SK-N-SH (cell line): ENCODE measurements around the gene SINHCAF.

ENCODE experiments used
- CHD2 ChIP-seq: fragments of 150-350 bp; IDR thresholded peaks from 2 replicates; pipeline ENCODE4 v1.6.1; 2018; ENCODE audit warnings: low read length; ENCODE audit not compliant: partially characterized antibody
- CTCF ChIP-seq: fragments of 200-600 bp; sonication (generic); IDR thresholded peaks from 2 replicates; pipeline ENCODE4 v1.6.1; 2017; ENCODE audit warnings: antibody characterized with exemption, mild to moderate bottlenecking, moderate library complexity
- EZH2phosphoT487 ChIP-seq: fragments of 200-600 bp; sonication (generic); IDR thresholded peaks from 2 replicates; pipeline ENCODE4 v1.6.1; 2017; ENCODE audit warnings: low read depth, mixed run types, mild to moderate bottlenecking, antibody characterized with exemption, moderate library complexity, borderline replicate concordance
- FOXJ3 ChIP-seq: sonication (generic); formaldehyde crosslinking; IDR thresholded peaks from 2 replicates; pipeline ENCODE4 v1.5.1; 2020; ENCODE audit warnings: mild to moderate bottlenecking, missing genetic modification reagents
- MAX ChIP-seq: IDR thresholded peaks from 2 replicates; pipeline ENCODE4 v1.4.0; 2012; ENCODE audit warnings: low read depth
- POLR2AphosphoS5 ChIP-seq: IDR thresholded peaks from 2 replicates; pipeline ENCODE4 v1.6.1; 2012; ENCODE audit warnings: low read depth, low read length
- RAD21 ChIP-seq: IDR thresholded peaks from 2 replicates; pipeline ENCODE4 v1.6.1; 2012; ENCODE audit warnings: mild to moderate bottlenecking, low read length
- RCOR1 ChIP-seq: fragments of 150-350 bp; IDR thresholded peaks from 2 replicates; pipeline ENCODE4 v1.6.1; 2017; ENCODE audit warnings: antibody characterized with exemption, low read length
- REST ChIP-seq: IDR thresholded peaks from 2 replicates; pipeline ENCODE4 v1.6.1; 2012; ENCODE audit warnings: mild to moderate bottlenecking, low read depth, low read length, moderate library complexity
- TAF1 ChIP-seq: IDR thresholded peaks from 2 replicates; pipeline ENCODE4 v1.6.1; 2012; ENCODE audit warnings: low read depth, mild to moderate bottlenecking, low read length, moderate library complexity, borderline replicate concordance
- TCF12 ChIP-seq: IDR thresholded peaks from 2 replicates; pipeline ENCODE4 v1.4.0; 2012
- TEAD4 ChIP-seq: IDR thresholded peaks from 2 replicates; pipeline ENCODE4 v1.4.0; 2012; ENCODE audit warnings: mild to moderate bottlenecking, borderline replicate concordance; ENCODE audit not compliant: insufficient read depth
- YY1 ChIP-seq: IDR thresholded peaks from 2 replicates; pipeline ENCODE4 v1.4.0; 2012; ENCODE audit warnings: low read depth, mild to moderate bottlenecking

GRCh38 chr12:31272607-31273225, 53.2 kb downstream of the SINHCAF start:
- TF ChIP-seq CTCF (no peak), POLR2AphosphoS5 (no peak), TEAD4 (no peak), TCF12 (no peak), YY1 (no peak), RCOR1 (no peak), CHD2 (no peak), REST (no peak), RAD21 (no peak), EZH2phosphoT487 (no peak), MAX (no peak), TAF1 (no peak), FOXJ3 (no peak)
